ENCODE results near the gene NANOS2.
A peak's percentile ranks its signal among the peaks of the same experiment; 100 is the strongest.
"Not testable (repeated sequence)": the region's sequence is repeated elsewhere in the genome, so short reads cannot be mapped to it uniquely, and the experiment has no call there.

Gene NANOS2

DNA sequence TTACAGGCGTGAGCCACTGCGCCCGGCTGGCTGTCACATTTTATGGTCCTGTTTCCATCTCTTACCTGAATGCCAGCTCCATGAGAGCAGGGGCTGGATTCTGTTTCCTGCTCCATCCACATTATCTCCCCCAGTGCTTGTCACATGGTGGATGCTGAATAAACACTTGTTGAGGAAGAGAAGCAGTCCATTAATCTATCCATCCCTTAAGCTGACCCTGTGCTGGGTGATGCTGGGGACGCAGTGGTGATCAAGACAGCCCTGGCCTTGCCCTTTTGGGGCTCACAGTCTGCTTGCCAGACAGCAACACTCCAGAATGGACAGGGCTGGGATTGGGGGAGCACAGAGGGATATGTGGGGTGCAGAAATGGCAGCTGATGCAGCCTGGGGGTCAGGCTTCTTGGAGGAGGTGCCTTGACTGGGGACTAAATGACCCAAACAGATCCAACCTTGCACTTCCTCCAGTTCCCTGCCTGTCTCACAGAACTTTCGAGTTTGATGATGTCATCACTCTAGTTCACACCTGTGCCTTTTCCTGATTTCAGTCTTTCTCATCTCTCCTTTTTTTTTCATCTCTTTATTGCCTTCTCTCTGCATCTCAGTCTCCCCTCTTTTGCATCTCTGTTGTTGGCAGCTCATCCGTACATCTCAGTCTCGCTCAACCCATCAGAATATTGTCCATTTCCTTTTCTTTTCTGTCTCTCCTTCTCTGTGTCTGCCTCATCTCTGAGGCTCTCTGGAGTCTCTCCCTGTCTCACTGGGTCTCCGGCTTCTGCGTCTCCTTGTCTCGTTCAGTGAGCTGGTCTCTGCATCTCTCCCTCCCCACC, 33.3 kb downstream of the NANOS2 start:
- no peak for TF ChIP-seq ZNF274 (IDR thresholded peaks at IDR 0.05; ENCODE audit: low read depth, low read length)
- H3K4me3 ChIP-seq (ENCODE audit: low read length): no peak overlapping the region; the same call in 1 of the 2 replicates

DNA sequence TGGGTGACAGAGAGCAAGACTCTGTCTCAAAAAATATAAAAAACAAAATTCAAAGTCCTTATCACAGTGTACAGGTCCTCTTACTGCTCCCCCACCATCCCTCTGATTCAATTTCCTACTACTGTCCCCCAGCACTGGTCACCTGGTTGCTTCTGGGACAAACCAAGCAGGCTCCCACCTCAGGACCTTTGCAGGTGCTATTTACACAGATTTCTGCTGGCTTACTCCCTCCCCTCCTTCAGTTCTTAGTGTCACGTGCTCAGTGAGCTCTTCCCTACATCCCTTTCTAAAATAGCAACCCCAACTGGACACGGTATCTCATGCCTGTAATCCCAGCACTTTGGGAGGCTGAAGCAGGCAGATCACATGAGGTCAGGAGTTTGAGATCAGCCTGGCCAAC, 34.6 kb downstream of the NANOS2 start:
- TF ChIP-seq ZNF274 (IDR thresholded peaks at IDR 0.05; ENCODE audit: low read depth, low read length): no peak
- no peak overlapping the region for H3K4me3 ChIP-seq (ENCODE audit: low read length)

DNA sequence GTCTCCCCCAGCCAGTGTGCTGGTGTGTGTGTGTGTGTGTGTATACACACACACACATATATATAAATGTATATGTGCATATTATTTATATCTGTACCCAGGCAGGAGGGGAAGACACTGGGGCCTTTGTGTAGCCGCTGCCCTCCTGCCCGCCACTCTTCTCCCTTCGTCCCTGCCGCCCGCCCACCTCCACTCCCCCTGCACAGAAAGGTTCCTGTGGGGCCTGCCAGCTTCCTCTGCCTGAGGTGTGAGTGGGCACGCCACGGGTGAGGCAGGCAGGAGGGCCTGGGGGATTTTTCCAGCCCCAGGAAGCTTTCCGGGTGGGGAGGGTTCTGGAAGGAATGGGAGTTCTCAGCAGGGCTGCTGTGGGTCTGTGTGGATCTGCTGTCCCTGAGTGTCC, 35.5 kb downstream of the NANOS2 start:
- no peak for TF ChIP-seq ZNF274 (IDR thresholded peaks at IDR 0.05; ENCODE audit: low read depth, low read length)
- H3K4me3 ChIP-seq (ENCODE audit: low read length): no peak overlapping the region

DNA sequence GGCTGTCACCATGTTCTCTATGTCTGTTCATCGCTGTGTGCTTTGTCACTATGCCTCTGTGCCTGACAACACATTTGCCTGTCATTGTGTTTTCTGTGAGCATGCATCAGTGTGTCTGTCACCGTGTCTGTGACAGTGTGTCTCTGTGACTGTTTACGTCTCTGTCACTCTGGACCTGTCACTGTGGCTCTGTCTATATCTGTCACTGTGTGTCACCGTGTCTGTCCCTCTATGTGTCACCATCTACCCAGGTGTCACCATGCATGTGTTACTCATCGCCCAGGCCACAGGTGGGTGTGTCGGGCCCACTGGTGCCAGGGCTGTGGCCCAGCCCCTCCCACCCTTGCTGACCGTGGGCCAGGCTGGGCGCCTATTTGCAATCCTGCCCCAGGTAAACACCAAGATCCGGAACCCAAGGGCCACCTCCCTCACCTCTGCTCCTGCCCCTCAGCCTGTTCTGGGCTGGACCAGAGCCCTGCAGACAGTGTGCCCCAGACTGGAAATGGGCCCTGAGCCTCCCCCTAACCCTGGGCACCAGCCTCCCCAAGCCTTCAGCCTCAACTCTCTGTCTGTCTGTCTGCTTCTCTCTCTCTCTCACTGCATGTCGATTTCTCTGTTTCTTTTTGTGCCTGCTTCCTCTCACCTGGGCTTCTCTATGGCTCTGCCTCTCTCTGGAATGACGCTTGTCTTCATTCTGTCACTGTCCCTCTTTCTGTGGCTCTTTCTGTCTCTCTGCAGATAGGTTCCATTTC, 36.4 kb downstream of the NANOS2 start:
- H3K4me3 ChIP-seq (ENCODE audit: low read length): no peak overlapping the region
- TF ChIP-seq ZNF274 (IDR thresholded peaks at IDR 0.05; ENCODE audit: low read depth, low read length): no peak

DNA sequence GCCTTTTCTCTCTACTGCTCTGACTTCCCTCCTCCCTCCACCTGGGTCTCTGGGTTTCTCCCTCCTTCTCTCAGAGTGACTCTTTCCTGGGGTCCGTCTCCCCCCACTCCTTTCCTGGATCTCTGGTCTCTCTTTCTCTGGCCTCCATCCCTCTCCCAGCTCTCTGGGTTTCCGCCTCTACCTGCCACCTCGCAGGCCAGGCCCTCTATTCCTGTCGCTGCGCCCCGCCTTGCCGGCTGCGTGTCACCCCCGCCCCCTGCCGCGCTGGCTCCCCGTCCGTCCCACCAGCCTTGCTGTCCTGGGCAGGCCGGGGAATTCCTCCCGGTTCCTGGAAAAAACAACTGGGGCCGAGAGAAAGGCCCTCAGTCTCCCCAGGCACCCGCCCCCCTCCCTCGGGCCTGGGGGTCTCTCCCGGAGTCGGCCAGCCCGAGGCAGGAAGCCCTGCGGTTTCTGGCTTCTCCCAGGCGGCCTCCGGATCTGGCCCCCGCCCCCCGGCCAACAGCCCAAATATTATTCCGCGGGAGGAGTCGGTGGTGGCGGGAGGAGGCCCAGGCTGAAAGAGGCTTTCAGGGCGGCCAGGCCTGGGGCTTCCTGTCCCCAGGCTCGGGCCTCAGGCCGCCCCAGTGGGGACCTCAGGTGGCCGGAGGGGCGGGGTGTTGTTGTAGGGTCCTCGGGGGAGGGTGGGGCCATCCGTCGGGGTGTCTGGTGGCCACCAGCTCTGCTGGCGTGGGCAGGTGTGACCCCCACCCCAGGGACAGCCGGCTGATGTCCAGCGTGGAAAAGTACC, 38.0 kb downstream of the NANOS2 start:
- no peak for TF ChIP-seq ZNF274 (IDR thresholded peaks at IDR 0.05; ENCODE audit: low read depth, low read length)
- peak overlapping the region; percentile 2; the same call in 1 of the 2 replicates for H3K4me3 ChIP-seq (ENCODE audit: low read length)

DNA sequence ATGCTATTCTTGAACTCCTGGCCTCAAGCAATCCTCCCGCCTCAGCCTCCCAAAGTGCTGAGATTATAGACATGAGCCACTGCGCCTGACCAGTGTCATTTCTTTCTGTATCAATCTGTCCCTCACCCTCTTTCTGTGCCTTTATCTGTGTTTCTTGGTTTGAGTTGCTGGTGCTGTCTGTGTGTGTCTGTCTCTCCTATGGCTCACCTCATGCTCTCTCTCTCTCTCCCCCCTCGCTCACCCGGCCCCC, 38.5 kb downstream of the NANOS2 start:
- H3K4me3 ChIP-seq (ENCODE audit: low read length): no peak overlapping the region
- TF ChIP-seq ZNF274 (IDR thresholded peaks at IDR 0.05; ENCODE audit: low read depth, low read length): no peak

DNA sequence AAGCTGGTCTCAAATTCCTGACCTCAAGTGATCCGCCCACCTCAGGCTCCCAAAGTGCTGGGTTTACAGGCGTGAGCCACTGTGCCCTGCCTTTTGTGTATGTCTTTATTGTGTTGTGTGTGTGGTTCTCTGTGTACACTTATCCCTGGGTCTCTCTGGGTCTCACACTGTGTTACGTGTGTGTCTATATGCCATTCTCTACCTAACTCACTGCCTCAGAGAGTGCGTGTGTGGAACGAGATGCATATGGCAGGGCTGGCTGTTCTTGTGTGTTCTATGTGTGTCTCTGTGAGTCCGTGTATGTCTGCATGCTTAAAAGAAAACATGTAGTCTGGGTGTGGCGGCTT, 40.0 kb downstream of the NANOS2 start:
- no peak overlapping the region for H3K4me3 ChIP-seq (ENCODE audit: low read length)

DNA sequence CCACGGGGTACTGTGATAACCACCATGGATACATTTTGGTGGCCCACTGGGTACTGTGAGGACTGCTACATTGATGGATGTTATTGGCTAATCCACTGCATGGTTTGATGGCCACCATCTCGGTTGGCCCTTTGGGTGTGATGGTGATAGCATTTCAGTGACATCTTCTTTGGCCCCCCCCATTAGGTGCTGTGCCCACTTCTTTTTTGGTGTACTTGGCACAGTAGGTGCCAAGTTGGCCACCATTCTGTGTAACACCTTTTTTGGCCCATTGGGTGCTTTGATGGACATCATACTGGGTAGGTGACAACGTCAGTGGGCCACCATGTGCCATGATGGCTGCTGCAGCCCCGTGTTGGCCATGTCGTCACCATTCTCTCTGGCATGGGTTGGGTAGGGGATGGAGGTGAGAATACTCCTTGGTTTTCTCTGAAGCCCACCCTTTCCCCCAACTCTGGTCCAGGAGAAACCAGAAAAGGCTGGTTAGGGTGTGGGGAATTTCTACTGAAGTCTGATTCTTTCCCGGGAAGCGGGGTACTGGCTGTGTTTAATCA, 41.3 kb downstream of the NANOS2 start:
- H3K4me3 ChIP-seq (ENCODE audit: low read length): no peak overlapping the region
- no peak for TF ChIP-seq ZNF274 (IDR thresholded peaks at IDR 0.05; ENCODE audit: low read depth, low read length)

More for the DNA sequence above, 40.0 kb downstream of the NANOS2 start:
- no peak for TF ChIP-seq ZNF274 (IDR thresholded peaks at IDR 0.05; ENCODE audit: low read depth, low read length)

DNA sequence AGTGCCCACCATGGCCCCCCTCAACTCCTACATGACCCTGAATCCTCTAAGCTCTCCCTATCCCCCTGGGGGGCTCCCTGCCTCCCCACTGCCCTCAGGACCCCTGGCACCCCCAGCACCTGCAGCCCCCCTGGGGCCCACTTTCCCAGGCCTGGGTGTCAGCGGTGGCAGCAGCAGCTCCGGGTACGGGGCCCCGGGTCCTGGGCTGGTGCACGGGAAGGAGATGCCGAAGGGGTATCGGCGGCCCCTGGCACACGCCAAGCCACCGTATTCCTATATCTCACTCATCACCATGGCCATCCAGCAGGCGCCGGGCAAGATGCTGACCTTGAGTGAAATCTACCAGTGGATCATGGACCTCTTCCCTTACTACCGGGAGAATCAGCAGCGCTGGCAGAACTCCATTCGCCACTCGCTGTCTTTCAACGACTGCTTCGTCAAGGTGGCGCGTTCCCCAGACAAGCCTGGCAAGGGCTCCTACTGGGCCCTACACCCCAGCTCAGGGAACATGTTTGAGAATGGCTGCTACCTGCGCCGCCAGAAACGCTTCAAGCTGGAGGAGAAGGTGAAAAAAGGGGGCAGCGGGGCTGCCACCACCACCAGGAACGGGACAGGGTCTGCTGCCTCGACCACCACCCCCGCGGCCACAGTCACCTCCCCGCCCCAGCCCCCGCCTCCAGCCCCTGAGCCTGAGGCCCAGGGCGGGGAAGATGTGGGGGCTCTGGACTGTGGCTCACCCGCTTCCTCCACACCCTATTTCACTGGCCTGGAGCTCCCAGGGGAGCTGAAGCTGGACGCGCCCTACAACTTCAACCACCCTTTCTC, 42.3 kb downstream of the NANOS2 start:
- TF ChIP-seq ZNF274 (IDR thresholded peaks at IDR 0.05; ENCODE audit: low read depth, low read length): no peak

DNA sequence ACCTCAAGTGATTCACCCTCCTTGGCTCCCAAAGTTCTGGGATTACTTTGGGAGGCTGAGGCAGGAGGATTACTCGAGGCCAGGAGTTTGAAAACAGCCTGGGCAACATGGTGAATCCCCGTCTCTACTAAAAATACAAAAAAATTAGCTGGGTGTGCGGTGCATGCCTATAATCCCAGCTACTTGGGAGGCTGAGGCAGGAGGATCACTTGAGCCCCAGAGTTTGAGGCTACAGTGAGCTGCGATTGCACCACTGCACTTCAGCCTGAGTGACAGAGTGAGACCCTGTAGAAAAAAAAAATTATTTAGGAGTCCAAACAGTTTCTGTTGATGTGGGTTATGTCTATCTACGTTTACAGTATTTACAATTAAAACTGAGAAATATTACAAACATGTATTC, 43.8 kb downstream of the NANOS2 start:
- no peak for TF ChIP-seq ZNF274 (IDR thresholded peaks at IDR 0.05; ENCODE audit: low read depth, low read length)
- H3K4me3 ChIP-seq (ENCODE audit: low read length): no peak overlapping the region

More for the DNA sequence above, 42.3 kb downstream of the NANOS2 start:
- H3K4me3 ChIP-seq (ENCODE audit: low read length): no peak overlapping the region

DNA sequence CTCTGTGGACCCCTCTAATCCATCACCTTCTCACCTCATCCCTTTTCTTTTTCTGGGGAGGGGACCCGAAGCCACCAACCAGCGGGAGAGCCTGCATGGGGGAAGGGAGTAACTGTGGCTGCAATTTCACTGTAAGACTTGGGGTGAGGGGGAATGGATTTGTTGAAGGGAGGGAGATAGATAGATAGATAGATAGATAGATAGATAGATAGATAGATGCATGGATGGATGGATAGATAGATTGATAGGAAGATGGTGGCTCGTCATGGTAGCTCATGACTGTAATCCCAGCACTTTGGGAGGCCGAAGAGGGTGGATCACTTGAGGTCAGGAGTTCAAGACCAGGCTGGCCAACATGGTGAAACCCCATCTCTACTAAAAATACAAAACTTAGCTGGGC, 47.3 kb downstream of the NANOS2 start:
- not testable (repeated sequence) for H3K4me3 ChIP-seq (ENCODE audit: low read length)

DNA sequence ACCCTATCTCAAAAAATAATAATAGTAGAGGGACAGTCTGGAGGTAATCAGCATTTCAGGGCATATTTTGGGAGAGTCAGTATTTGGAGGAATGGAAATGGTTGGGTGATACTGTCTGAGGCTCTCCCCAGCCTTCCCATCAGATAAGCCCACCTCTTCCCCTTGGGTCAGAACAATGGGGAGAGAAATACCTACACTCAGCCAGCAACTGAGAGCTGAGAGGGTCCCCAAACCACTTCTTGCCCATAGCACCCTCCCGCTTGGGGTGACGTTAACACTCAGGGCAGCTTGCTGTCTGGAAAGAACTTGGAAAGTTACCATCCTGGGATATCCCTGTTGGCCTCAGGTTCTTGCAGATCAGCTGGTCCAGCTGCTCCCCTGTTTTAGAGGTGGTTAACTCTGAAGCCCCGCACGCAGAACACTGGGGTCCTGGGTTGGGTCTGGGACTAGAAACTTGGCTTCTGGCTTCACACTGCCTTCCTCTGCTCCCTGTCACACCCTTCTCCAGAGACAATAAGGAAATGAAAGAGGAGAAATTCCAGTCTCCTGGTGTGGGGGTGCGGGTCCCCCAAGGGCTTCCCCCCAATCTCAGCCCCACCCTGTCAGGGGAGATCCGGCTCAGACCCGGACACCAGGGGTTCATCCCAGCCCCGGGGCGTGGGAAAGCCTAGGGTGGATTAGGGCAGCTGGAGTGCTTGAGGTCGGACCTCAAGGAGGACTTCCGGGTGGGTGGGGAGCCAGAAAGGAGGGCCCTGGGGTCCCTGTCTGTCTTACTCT, 48.0 kb downstream of the NANOS2 start:
- H3K4me3 ChIP-seq (ENCODE audit: low read length): no peak overlapping the region
- no peak for TF ChIP-seq ZNF274 (IDR thresholded peaks at IDR 0.05; ENCODE audit: low read depth, low read length)

All from GM08714 (cell line).